ENCODE measurements around the gene RTN4RL2. TPM values are rescaled to one million over a fixed set of nuclear protein-coding genes. Genes with fewer than 3 reads are reported as not detected.

RTN4RL2 gene
- total RNA-seq, 1 donor, result 0.36 TPM

- Histone ChIP-seq H3K79me2 (ENCODE audit: insufficient read depth, low read length) (no peaks in the 10 kb centered on the region), H4K20me1 (ENCODE audit: insufficient read depth, low read length) (no peaks in the 10 kb centered on the region)
- DNase-seq (ENCODE audit: insufficient read length, low spot score, missing footprints), result peak; percentile 71
These were observed 33.5 kb downstream of the RTN4RL2 start for GRCh38 chr11:57493507-57494503.

DNA sequence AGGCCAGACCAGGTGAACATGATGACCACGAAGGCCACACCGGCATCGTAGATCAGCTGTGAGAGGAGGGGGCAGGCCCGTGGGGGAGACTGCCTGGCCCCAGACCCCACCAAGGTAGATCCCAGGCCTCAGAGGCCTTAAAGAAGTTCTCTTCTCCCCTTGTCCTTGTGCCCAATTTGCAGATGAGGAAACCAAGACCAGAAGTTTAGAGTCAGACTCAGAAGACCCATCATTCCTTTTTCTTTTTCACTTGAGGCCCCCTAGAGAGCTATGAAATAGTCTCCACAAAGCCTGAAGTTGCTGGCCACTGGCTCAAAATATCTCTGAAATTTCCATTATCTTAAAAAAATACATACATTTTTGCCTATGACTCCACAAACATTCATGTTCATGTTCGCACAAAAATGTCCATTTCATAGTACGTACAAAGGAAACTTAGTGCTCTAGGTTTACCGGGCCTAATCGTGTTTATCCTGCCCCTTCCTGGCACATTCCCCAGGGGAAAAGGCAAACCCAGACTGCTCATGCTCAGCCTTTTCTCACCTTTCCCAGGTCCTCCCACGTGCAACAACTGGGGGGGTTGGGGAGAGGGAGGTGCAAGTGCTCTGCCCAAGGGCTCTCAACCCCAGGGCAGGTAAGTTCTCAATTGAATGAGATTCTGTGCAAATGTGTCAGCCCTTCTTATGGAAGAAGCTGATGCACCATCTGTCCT, 35.9 kb downstream of the RTN4RL2 start:
- Histone ChIP-seq H4K20me1 (ENCODE audit: insufficient read depth, low read length) (no peaks in the 10 kb centered on the region), H3K27me3 (ENCODE audit: insufficient read depth, low read length) (no peaks in the 10 kb centered on the region), H3K4me3 (ENCODE audit: insufficient read depth, low read length) (no peak overlapping the region), H3K4me2 (ENCODE audit: insufficient read depth, low read length) (no peak overlapping the region), H3K36me3 (ENCODE audit: insufficient read depth, low read length) (no peaks in the 10 kb centered on the region), H3K4me1 (ENCODE audit: insufficient read depth, low read length) (peaks cover 9% of the 10 kb centered on the region), H2AFZ (ENCODE audit: low read length) (no peak overlapping the region), H3K79me2 (ENCODE audit: insufficient read depth, low read length) (no peaks in the 10 kb centered on the region), H3K9me3 (ENCODE audit: low read depth, low read length) (no peaks in the 10 kb centered on the region), H3K27ac (ENCODE audit: low read depth, low read length) (no peak overlapping the region)
- no peak for TF ChIP-seq CTCF (IDR thresholded peaks at IDR 0.05; ENCODE audit: extremely low read depth, low read depth, low read length)
- DNase-seq (ENCODE audit: insufficient read length, low spot score, missing footprints), result peak; percentile 60

More at GRCh38 chr11:57493507-57494503, 33.5 kb downstream of the RTN4RL2 start:
- Histone ChIP-seq H3K4me3 (ENCODE audit: insufficient read depth, low read length) (no peak overlapping the region), H3K36me3 (ENCODE audit: insufficient read depth, low read length) (no peaks in the 10 kb centered on the region), H3K4me2 (ENCODE audit: insufficient read depth, low read length) (no peak overlapping the region), H3K27ac (ENCODE audit: low read depth, low read length) (no peak overlapping the region), H3K9me3 (ENCODE audit: low read depth, low read length) (no peaks in the 10 kb centered on the region), H2AFZ (ENCODE audit: low read length) (no peak overlapping the region), H3K4me1 (ENCODE audit: insufficient read depth, low read length) (no peaks in the 10 kb centered on the region), H3K27me3 (ENCODE audit: insufficient read depth, low read length) (no peaks in the 10 kb centered on the region)
- peak; percentile 84 for TF ChIP-seq CTCF (IDR thresholded peaks at IDR 0.05; ENCODE audit: extremely low read depth, low read depth, low read length)

DNA sequence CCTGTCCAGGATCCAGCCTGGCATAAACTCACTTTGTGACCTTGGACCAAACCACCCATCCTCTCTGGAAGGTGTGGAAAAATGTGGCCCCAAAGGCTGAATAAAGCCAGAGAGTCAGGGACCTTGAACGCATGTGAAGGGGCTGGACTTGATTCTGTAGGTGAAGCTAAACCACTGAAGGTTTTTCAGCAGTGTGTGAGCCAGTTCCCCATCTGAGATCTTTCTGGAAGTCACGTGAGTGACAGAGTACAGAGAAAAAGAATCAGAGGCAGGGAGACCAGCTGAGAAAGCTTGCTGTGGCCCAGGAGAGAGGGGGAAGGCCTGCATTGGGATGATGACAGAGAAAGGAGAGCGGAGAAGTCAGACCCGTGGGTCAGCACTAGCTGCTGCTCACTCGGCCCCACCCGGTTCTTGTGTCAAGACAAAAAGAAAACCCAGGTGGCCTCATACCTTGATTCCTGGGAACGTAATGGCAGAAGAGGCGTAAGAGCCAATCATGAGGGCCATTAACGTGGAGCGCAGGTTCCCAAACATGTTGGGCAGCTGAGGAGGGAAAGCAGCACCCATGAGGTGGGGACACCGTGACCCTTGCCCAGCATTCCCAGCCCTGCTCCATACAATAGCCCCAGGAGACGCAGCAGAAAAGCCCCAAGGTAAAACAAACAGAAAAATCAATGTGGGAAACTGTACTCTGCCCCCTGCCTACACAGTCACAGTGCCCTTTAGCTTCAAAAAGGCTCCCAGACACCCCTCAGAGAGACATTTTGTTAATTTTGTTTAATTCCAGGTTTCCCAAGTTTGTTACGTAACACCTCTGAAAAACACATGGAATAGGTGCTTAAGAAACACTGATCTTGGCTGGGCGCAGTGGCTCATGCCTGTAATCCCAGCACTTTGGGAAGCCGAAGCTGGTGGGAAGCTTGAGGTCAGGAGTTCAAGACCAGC, 37.2 kb downstream of the RTN4RL2 start:
- H3K4me2 ChIP-seq (ENCODE audit: insufficient read depth, low read length), result no peak overlapping the region

More for the DNA sequence above, 37.2 kb downstream of the RTN4RL2 start:
- no peaks in the 10 kb centered on the region for H4K20me1 ChIP-seq (ENCODE audit: insufficient read depth, low read length)
- no peaks in the 10 kb centered on the region for H3K9me3 ChIP-seq (ENCODE audit: low read depth, low read length)
- no peak overlapping the region for H2AFZ ChIP-seq (ENCODE audit: low read length)
- no peak overlapping the region for H3K27ac ChIP-seq (ENCODE audit: low read depth, low read length)
- peaks cover 9% of the 10 kb centered on the region for H3K4me1 ChIP-seq (ENCODE audit: insufficient read depth, low read length)
- no peaks in the 10 kb centered on the region for H3K79me2 ChIP-seq (ENCODE audit: insufficient read depth, low read length)
- no peaks in the 10 kb centered on the region for H3K27me3 ChIP-seq (ENCODE audit: insufficient read depth, low read length)
- no peaks in the 10 kb centered on the region for H3K36me3 ChIP-seq (ENCODE audit: insufficient read depth, low read length)
- no peak for TF ChIP-seq CTCF (IDR thresholded peaks at IDR 0.05; ENCODE audit: extremely low read depth, low read depth, low read length)
- H3K4me3 ChIP-seq (ENCODE audit: insufficient read depth, low read length), result no peak overlapping the region
- DNase-seq (ENCODE audit: insufficient read length, low spot score, missing footprints), result no peak
